HEK293T (cell line): ENCODE measurements around the gene SMOC2.
"Not testable (repeated sequence)": the region's sequence is repeated elsewhere in the genome, so short reads cannot be mapped to it uniquely, and the experiment has no call there.

Experiments
- CTCF ChIA-PET: fragments of 350-600 bp; formaldehyde crosslinking; extraction: SDS; loops from one replicate; lab custom pipeline; 2021; ENCODE audit warnings: antibody characterized with exemption, inconsistent platforms; lab: Yijun Ruan, JAX
- POLR2A ChIA-PET: fragments of 350-600 bp; formaldehyde crosslinking; extraction: SDS; loops from one replicate; lab custom pipeline; 2020; ENCODE audit warnings: antibody characterized with exemption, inconsistent platforms; lab: Yijun Ruan, JAX
- DNase-seq: peaks from one replicate; pipeline ENCODE4 v3.0.0; 2012; ENCODE audit warnings: mixed read lengths; ENCODE audit errors: extremely low spot score
- ARNT ChIP-seq: fragments of 450-650 bp; IDR thresholded peaks from 2 replicates; pipeline ENCODE4 v1.6.1; 2017; ENCODE audit warnings: mild to moderate bottlenecking
- BHLHE40 ChIP-seq: fragments of 450-650 bp; IDR thresholded peaks from 2 replicates; pipeline ENCODE4 v1.6.1; 2016; ENCODE audit warnings: mild to moderate bottlenecking, moderate library complexity, borderline replicate concordance
- CTBP1 ChIP-seq: fragments of 450-650 bp; IDR thresholded peaks from 2 replicates; pipeline ENCODE4 v1.6.1; 2016; ENCODE audit warnings: borderline replicate concordance
- ELF4 ChIP-seq: fragments of 450-650 bp; IDR thresholded peaks from 2 replicates; pipeline ENCODE4 v1.6.1; 2017; ENCODE audit warnings: antibody characterized with exemption
- FOXA1 ChIP-seq: fragments of 450-650 bp; IDR thresholded peaks from 2 replicates; pipeline ENCODE4 v1.6.1; 2016; ENCODE audit warnings: mild to moderate bottlenecking
- FOXK2 ChIP-seq: fragments of 450-650 bp; IDR thresholded peaks from 2 replicates; pipeline ENCODE4 v1.6.1; 2016; ENCODE audit warnings: mild to moderate bottlenecking
- FOXM1 ChIP-seq: fragments of 450-650 bp; IDR thresholded peaks from 2 replicates; pipeline ENCODE4 v1.6.1; 2017; ENCODE audit warnings: mild to moderate bottlenecking, borderline replicate concordance
- HDGF ChIP-seq: fragments of 450-650 bp; IDR thresholded peaks from 2 replicates; pipeline ENCODE4 v1.6.1; 2017; ENCODE audit warnings: antibody characterized with exemption, borderline replicate concordance
- L3MBTL2 ChIP-seq: fragments of 450-650 bp; conservative IDR thresholded peaks from 2 replicates; pipeline ENCODE4 v1.6.1; 2016; ENCODE audit warnings: mild to moderate bottlenecking
- LEF1 ChIP-seq: fragments of 450-650 bp; IDR thresholded peaks from 2 replicates; pipeline ENCODE4 v1.6.1; 2017; ENCODE audit warnings: mild to moderate bottlenecking, borderline replicate concordance
- NFRKB ChIP-seq: fragments of 450-650 bp; IDR thresholded peaks from 2 replicates; pipeline ENCODE4 v1.6.1; 2016; ENCODE audit warnings: mild to moderate bottlenecking, moderate library complexity
- SP1 ChIP-seq: fragments of 450-650 bp; IDR thresholded peaks from 2 replicates; pipeline ENCODE4 v1.6.1; 2017
- SUZ12 ChIP-seq: fragments of 450-650 bp; IDR thresholded peaks from 2 replicates; pipeline ENCODE4 v1.6.1; 2016; ENCODE audit warnings: mild to moderate bottlenecking
- TARDBP ChIP-seq: fragments of 450-650 bp; IDR thresholded peaks from 2 replicates; pipeline ENCODE4 v1.6.1; 2016
- ZNF384 ChIP-seq: fragments of 450-650 bp; IDR thresholded peaks from 2 replicates; pipeline ENCODE4 v1.6.1; 2016
- TF ChIP-seq, protein P1 (sequence below): fragments of 450-650 bp; IDR thresholded peaks from 2 replicates; pipeline ENCODE4 v1.6.1; 2016

SMOC2 gene

DNA sequence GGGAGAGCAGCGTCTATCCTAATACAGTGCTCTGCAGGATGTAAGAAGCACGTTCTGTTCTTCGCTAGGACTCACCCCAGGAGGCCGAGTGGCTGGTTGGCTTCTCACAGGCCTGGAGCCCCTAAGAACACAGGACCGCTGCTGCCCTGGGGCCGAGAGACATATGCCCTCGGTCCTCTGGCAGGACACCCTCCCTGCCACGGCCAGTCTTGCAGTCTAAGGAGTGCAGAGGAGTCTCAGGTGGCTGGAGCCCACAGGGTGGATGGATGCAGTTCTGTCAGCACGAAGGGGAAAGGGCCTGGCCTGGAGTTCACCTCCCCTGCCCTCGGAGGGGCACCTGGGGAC, 96.5 kb downstream of the SMOC2 start:
- CTCF ChIA-PET: no interaction called here
- no peak for DNase-seq

DNA sequence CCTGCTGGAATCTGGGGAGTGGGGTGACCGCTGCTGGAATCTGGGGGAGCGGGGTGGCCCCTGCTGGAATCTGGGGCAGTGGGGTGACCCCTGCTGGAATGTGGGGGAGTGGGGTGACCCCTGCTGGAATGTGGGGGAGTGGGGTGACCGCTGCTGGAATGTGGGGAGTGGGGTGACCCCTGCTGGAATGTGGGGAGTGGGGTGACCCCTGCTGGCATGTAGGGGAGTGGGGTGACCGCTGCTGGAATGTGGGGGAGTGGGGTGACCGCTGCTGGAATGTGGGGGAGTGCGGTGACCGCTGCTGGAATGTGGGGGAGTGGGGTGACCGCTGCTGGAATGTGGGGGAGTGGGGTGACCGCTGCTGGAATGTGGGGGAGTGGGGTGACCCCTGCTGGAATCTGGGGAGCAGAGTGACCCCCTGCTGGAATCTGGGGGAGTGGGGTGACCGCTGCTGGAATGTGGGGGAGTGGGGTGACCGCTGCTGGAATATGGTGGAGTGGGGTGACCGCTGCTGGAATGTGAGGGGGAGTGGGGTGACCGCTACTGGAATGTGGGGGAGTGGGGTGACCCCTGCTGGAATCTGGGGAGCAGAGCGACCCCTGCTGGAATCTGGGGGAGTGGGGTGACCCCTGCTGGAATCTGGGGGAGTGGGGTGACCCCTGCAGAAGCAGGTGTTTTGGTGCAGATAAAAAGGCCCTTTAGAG, 97.4 kb downstream of the SMOC2 start:
- CTCF ChIA-PET, POLR2A ChIA-PET, DNase-seq: not testable (repeated sequence)

More for the DNA sequence above, 96.5 kb downstream of the SMOC2 start:
- TF ChIP-seq HDGF: no peak
- no peak for TF ChIP-seq TARDBP
- no peak for TF ChIP-seq ZNF384
- TF ChIP-seq L3MBTL2: no peak
- no peak for TF ChIP-seq NFRKB
- no peak for TF ChIP-seq ELF4
- TF ChIP-seq CTBP1: no peak
- TF ChIP-seq, protein P1, sequence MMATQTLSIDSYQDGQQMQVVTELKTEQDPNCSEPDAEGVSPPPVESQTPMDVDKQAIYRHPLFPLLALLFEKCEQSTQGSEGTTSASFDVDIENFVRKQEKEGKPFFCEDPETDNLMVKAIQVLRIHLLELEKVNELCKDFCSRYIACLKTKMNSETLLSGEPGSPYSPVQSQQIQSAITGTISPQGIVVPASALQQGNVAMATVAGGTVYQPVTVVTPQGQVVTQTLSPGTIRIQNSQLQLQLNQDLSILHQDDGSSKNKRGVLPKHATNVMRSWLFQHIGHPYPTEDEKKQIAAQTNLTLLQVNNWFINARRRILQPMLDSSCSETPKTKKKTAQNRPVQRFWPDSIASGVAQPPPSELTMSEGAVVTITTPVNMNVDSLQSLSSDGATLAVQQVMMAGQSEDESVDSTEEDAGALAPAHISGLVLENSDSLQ: no peak
- TF ChIP-seq FOXK2: no peak
- no peak for TF ChIP-seq BHLHE40
- no peak for TF ChIP-seq LEF1
- no peak for TF ChIP-seq SP1
- no peak for TF ChIP-seq SUZ12
- TF ChIP-seq ARNT: no peak
- POLR2A ChIA-PET: no interaction called here

DNA sequence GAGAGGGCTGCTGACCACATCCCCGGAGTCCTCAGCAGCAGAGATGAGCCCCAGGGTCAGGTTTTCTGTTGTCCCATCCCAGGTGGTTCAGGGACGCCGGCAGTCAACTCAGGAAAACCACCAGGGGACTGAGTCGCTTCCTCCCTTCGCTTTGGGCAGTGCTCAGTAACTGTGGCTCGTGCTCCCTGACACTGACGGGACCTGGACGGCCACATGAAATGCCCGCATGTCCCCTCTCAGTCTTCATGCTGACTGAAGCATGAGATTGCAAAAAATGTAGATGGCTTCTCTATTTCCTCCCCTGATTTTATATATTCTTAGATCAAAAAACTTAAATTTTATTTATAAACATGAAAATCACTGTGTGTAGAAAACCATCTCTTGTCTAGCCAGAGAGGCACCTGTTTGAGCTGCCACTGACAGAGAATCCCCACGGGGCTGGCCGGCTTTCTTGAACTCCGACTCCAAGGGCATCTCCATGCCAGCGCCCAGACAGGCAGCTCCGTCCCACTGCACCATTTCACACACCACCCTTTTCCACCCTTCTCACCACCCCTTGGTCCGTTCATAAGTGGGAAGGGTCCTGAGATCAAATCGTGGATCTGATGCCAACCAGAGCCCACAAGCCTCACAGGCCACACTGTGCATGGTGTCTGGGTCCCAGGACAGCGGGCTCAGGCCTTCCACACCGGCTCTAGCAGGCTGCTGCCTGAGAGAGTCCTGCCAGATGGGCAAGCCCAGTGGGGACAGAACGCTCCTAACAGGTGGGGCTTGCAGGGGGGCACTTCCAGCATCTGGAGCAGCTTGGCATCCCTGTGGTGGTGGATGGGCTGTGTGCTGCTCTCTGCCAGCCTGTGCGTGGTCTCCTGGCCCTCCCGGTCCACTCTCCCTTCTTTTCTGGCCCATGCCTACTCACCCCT, 98.2 kb downstream of the SMOC2 start:
- CTCF ChIA-PET: no interaction called here
- POLR2A ChIA-PET: no interaction called here
- no peak for DNase-seq
- TF ChIP-seq ZNF384: no peak
- no peak for TF ChIP-seq SP1

DNA sequence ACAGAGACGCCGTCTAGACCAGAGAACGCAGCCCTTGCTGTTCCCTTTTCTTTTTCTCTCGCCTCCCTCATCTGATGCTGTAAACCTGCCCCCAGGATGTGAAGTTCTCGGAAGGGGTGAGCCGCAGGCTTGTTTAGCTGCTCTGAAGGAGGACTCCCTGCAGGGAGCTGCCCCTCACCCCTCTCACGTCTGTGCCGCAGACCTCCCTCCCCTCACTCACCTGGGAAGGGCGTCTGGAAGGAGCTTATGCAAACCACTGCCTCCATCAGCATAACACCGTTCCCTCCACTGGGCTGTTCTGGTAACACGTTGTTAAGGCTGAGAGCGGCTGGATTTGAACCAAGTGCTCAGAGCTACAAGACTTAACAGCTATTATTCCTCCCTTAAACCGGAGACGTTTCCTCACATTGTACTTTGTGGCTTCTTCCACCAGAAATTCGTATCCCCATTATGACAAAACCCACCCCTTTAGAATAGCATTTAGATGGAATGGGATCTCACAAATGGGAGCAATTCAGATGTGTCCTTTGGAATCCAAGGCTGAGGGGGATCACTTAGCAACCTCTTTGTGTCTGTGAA, 99.8 kb downstream of the SMOC2 start:
- CTCF ChIA-PET: no interaction called here
- DNase-seq: no peak
- TF ChIP-seq FOXK2 (no peak), BHLHE40 (no peak), SP1 (no peak), ZNF384 (no peak), FOXA1 (no peak), ARNT (no peak), TARDBP (no peak), LEF1 (no peak), NFRKB (no peak), SUZ12 (no peak), ELF4 (no peak), FOXM1 (no peak), L3MBTL2 (no peak), HDGF (no peak), CTBP1 (no peak)
- TF ChIP-seq, protein P1: no peak
- POLR2A ChIA-PET: no interaction called here

DNA sequence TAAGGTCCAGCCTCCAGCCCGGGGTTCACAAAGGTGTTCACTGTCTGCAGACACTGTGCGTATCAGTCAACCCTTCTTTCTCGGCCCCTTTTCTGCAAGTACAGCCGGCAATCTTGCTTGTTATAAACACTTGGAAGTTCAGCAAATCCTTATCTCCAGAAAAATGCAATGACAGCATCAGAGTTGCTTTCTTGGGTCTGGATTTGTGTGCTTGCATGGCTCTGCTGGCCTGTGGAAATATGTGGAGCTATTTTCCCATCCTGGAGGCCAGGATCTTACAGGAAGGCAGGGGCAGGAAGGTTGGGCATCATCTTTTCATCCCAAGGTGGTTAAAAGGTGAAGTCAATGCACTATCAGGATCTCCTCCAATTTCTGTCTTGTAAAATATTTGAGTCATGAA, 100.3 kb downstream of the SMOC2 start:
- DNase-seq: no peak
- TF ChIP-seq HDGF (no peak), FOXA1 (no peak), TARDBP (no peak), SP1 (no peak), ARNT (no peak)
- POLR2A ChIA-PET: no interaction called here
- CTCF ChIA-PET: no interaction called here

DNA sequence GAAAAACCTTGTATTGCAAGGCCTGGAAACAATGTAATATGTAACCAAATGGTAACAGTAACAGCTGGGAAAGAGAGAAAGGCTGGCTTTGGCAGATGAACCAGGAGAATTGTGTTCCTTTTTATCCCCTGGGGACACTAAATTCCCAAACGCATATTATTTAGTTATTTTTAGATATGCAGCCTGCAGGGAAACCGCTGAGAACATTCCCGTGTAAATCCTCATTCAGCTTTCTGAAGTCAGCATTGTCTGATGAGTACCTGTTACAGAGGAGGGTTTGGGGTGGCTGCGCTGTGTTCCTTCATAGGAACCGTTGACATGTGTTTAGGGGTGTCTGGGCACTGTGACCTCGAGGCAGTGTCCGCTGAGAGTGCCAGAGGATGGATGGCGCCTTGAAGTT, 101.3 kb downstream of the SMOC2 start:
- TF ChIP-seq ZNF384: no peak
- no peak for TF ChIP-seq FOXM1
- TF ChIP-seq, protein P1: no peak
- TF ChIP-seq ELF4: no peak
- TF ChIP-seq SUZ12: no peak
- TF ChIP-seq LEF1: no peak
- TF ChIP-seq ARNT: no peak
- TF ChIP-seq BHLHE40: no peak
- no peak for TF ChIP-seq FOXA1
- no peak for TF ChIP-seq TARDBP
- TF ChIP-seq SP1: no peak
- TF ChIP-seq NFRKB: no peak
- no peak for TF ChIP-seq HDGF
- TF ChIP-seq FOXK2: no peak
- TF ChIP-seq L3MBTL2: no peak
- no peak for TF ChIP-seq CTBP1
- POLR2A ChIA-PET: no interaction called here
- CTCF ChIA-PET: no interaction called here
- DNase-seq: no peak
